ENCODE data around the gene SOAT2. TPM values are rescaled to one million over a fixed set of nuclear protein-coding genes. Genes with fewer than 3 reads are reported as not detected.

Gene SOAT2
- total and polyA plus RNA-seq, 4 donors = 0.48 to 9.4 (median 1.3) TPM

- TF ChIP-seq, protein P1, sequence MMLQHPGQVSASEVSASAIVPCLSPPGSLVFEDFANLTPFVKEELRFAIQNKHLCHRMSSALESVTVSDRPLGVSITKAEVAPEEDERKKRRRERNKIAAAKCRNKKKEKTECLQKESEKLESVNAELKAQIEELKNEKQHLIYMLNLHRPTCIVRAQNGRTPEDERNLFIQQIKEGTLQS (IDR thresholded peaks at IDR 0.05) = no peak
- no peak for TF ChIP-seq FOXA1 (IDR thresholded peaks at IDR 0.05)
- no peak for TF ChIP-seq JUND (IDR thresholded peaks at IDR 0.05)
- no peak for TF ChIP-seq GABPA (IDR thresholded peaks at IDR 0.05 in 1 of 2, conservative IDR thresholded peaks at IDR 0.05 in 1 of 2)
- no peak for TF ChIP-seq NR2F2 (IDR thresholded peaks at IDR 0.05)
- no peak for TF ChIP-seq FOXA2 (IDR thresholded peaks at IDR 0.05)
- no peak for TF ChIP-seq HNF4G (IDR thresholded peaks at IDR 0.05)
- TF ChIP-seq SP1 (IDR thresholded peaks at IDR 0.05) = no peak
- TF ChIP-seq, protein P2, sequence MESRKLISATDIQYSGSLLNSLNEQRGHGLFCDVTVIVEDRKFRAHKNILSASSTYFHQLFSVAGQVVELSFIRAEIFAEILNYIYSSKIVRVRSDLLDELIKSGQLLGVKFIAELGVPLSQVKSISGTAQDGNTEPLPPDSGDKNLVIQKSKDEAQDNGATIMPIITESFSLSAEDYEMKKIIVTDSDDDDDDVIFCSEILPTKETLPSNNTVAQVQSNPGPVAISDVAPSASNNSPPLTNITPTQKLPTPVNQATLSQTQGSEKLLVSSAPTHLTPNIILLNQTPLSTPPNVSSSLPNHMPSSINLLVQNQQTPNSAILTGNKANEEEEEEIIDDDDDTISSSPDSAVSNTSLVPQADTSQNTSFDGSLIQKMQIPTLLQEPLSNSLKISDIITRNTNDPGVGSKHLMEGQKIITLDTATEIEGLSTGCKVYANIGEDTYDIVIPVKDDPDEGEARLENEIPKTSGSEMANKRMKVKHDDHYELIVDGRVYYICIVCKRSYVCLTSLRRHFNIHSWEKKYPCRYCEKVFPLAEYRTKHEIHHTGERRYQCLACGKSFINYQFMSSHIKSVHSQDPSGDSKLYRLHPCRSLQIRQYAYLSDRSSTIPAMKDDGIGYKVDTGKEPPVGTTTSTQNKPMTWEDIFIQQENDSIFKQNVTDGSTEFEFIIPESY (IDR thresholded peaks at IDR 0.05) = no peak
- no peak for TF ChIP-seq RXRA (IDR thresholded peaks at IDR 0.05)
These were observed 63.6 kb downstream of the SOAT2 start (continued) for GRCh38 chr12:53166837-53167236.

DNA sequence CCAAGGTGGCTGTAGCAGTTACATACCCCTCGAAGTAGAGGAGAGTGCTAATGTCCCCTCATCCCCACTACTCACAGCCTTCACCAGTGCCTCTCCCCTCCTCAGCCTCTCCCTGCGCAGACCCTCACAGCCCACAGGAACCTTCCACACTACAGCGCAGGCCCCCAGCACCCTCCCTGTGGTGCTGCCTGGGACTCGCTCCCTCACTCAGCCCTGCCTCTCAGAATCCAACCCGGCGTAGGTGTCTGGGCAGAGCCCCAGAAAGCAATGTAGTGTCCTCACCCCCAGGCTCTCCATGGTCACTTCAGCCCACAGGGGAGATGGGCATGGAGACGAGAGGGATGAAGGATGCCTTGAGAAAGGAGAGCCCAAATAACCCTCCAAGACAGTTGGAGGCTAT lies 66.4 kb downstream of the SOAT2 start:
- H3K36me3 ChIP-seq (ENCODE audit: control insufficient read depth in 4 of 4, insufficient read depth in 3 of 4, low read depth in 1 of 4, low read length in 3 of 4) = peaks cover 0 to 9% (median 0%) of the 10 kb centered on the region in 4 donors
- H3K27ac ChIP-seq (ENCODE audit: low read depth in 1 of 2, low read length in 2 of 2) = peak overlapping the region; percentile 69 to 83
- DNase-seq (ENCODE audit: low spot score) = no peak
- WGBS = 50% methylated on average over 7 of the region's 7 CpGs
- peak overlapping the region; percentile 79 to 86 for H3K9ac ChIP-seq (ENCODE audit: low read depth in 1 of 2, low read length in 2 of 2)
- H3K27me3 ChIP-seq (ENCODE audit: control insufficient read depth in 4 of 4, insufficient read depth in 4 of 4, low read length in 3 of 4) = no peaks in the 10 kb centered on the region
- H3K4me1 ChIP-seq (ENCODE audit: control insufficient read depth in 4 of 4, insufficient read depth in 4 of 4, low read length in 3 of 4) = peaks cover 15 to 57% (median 46%) of the 10 kb centered on the region in 4 donors
- TF ChIP-seq, protein P1 (IDR thresholded peaks at IDR 0.05) = no peak
- no peak for TF ChIP-seq MAX (IDR thresholded peaks at IDR 0.05)
- peak overlapping the region; percentile 56 to 64 (median 56) for H3K4me3 ChIP-seq (ENCODE audit: low read depth in 1 of 3, low read length in 3 of 3)
- H3K9me3 ChIP-seq (ENCODE audit: control insufficient read depth in 4 of 4, low read length in 3 of 4) = no peaks in the 10 kb centered on the region

GRCh38 chr12:53170215-53170614 lies 66.9 kb downstream of the SOAT2 start:
- 50% methylated on average over 8 of the region's 8 CpGs for WGBS
- Histone ChIP-seq H3K4me3 (ENCODE audit: low read depth in 1 of 3, low read length in 3 of 3) (peak overlapping the region; percentile 56 to 64 (median 56)), H3K27me3 (ENCODE audit: control insufficient read depth in 4 of 4, insufficient read depth in 4 of 4, low read length in 3 of 4) (no peaks in the 10 kb centered on the region), H3K27ac (ENCODE audit: low read depth in 1 of 2, low read length in 2 of 2) (peak overlapping the region; percentile 69 to 83), H3K9me3 (ENCODE audit: control insufficient read depth in 4 of 4, low read length in 3 of 4) (no peaks in the 10 kb centered on the region), H3K36me3 (ENCODE audit: control insufficient read depth in 4 of 4, insufficient read depth in 3 of 4, low read depth in 1 of 4, low read length in 3 of 4) (peaks cover 0 to 9% (median 0%) of the 10 kb centered on the region in 4 donors), H3K4me1 (ENCODE audit: control insufficient read depth in 4 of 4, insufficient read depth in 4 of 4, low read length in 3 of 4) (peaks cover 15 to 60% (median 50%) of the 10 kb centered on the region in 4 donors), H3K9ac (ENCODE audit: low read depth in 1 of 2, low read length in 2 of 2) (peak overlapping the region; percentile 79 to 86)
- DNase-seq (ENCODE audit: low spot score) = no peak
- TF ChIP-seq TAF1 (conservative IDR thresholded peaks at IDR 0.05) (peak; percentile 35), REST (IDR thresholded peaks at IDR 0.05) (peak; percentile 26), MAX (IDR thresholded peaks at IDR 0.05) (peak; percentile 94), FOXA1 (IDR thresholded peaks at IDR 0.05) (peak; percentile 78), HNF4A (conservative IDR thresholded peaks at IDR 0.05) (peak; percentile 93 to 97), SP1 (IDR thresholded peaks at IDR 0.05) (peak; percentile 91), YY1 (IDR thresholded peaks at IDR 0.05) (peak; percentile 63), RAD21 (IDR thresholded peaks at IDR 0.05) (peak in 1 of 2 donors; percentile 36), FOXA2 (IDR thresholded peaks at IDR 0.05) (peak; percentile 63), GABPA (IDR thresholded peaks at IDR 0.05 in 1 of 2, conservative IDR thresholded peaks at IDR 0.05 in 1 of 2) (peak in 1 of 2 donors; percentile 82), EGR1 (IDR thresholded peaks at IDR 0.05; ENCODE audit: low read depth in 2 of 2) (peak in 1 of 2 donors; percentile 61), RXRA (IDR thresholded peaks at IDR 0.05) (peak; percentile 98 to 99), NR2F2 (IDR thresholded peaks at IDR 0.05) (peak; percentile 94), JUND (IDR thresholded peaks at IDR 0.05) (peak in 1 of 2 donors; percentile 69), HNF4G (IDR thresholded peaks at IDR 0.05) (peak; percentile 73)
- TF ChIP-seq, protein P3, sequence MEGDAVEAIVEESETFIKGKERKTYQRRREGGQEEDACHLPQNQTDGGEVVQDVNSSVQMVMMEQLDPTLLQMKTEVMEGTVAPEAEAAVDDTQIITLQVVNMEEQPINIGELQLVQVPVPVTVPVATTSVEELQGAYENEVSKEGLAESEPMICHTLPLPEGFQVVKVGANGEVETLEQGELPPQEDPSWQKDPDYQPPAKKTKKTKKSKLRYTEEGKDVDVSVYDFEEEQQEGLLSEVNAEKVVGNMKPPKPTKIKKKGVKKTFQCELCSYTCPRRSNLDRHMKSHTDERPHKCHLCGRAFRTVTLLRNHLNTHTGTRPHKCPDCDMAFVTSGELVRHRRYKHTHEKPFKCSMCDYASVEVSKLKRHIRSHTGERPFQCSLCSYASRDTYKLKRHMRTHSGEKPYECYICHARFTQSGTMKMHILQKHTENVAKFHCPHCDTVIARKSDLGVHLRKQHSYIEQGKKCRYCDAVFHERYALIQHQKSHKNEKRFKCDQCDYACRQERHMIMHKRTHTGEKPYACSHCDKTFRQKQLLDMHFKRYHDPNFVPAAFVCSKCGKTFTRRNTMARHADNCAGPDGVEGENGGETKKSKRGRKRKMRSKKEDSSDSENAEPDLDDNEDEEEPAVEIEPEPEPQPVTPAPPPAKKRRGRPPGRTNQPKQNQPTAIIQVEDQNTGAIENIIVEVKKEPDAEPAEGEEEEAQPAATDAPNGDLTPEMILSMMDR (IDR thresholded peaks at IDR 0.05; ENCODE audit: low read depth, low read length, missing input control) = no peak
- TF ChIP-seq, protein P2 (IDR thresholded peaks at IDR 0.05) = peak; percentile 83
- TF ChIP-seq, protein P1 (IDR thresholded peaks at IDR 0.05) = no peak
